Type B pancreatic cell (in vitro differentiated cells): ENCODE results near the gene DOCK10. TPM values are rescaled to one million over a fixed set of nuclear protein-coding genes. Genes with fewer than 3 reads are reported as not detected.

Source experiments
- DNase-seq: peaks from one replicate; pipeline ENCODE4 v3.0.0; 2021; ENCODE audit warnings: mixed read lengths; ENCODE audit not compliant: unreplicated experiment; ENCODE audit errors: extremely low spot score
- H3K27ac Mint-ChIP-seq: 2 replicates; pipeline ENCODE4 v1.8.0; 2021; ENCODE audit warnings: mild to moderate bottlenecking, mixed read lengths
- H3K27me3 Mint-ChIP-seq: 2 replicates; pipeline ENCODE4 v1.8.0; 2021; ENCODE audit warnings: mixed read lengths
- H3K36me3 Mint-ChIP-seq: 2 replicates; pipeline ENCODE4 v1.8.0; 2021; ENCODE audit warnings: mixed read lengths
- H3K4me1 Mint-ChIP-seq: one replicate; pipeline ENCODE4 v1.8.0; 2021; ENCODE audit warnings: mixed read lengths; ENCODE audit not compliant: unreplicated experiment
- H3K4me3 Mint-ChIP-seq: 2 replicates; pipeline ENCODE4 v1.8.0; 2021; ENCODE audit warnings: mild to moderate bottlenecking, mixed read lengths
- H3K9me3 Mint-ChIP-seq: 2 replicates; pipeline ENCODE4 v1.8.0; 2021; ENCODE audit warnings: mixed read lengths
- CTCF ChIP-seq: fragments of 200-600 bp; sonication (generic); conservative IDR thresholded peaks from 2 replicates; pipeline ENCODE4 v1.5.0; 2021; ENCODE audit warnings: antibody characterized with exemption, mild to moderate bottlenecking
- total RNA-seq: library from RNA; stranded (reverse); gene quantifications from 2 replicates; pipeline ENCODE4 v1.2.1, GENCODE V29; 2021; ENCODE audit warnings: low replicate concordance

The DOCK10 gene
- total RNA-seq, 1 donor from 2014 or later, result 3.5 TPM

- no peak for TF ChIP-seq CTCF
- Mint-ChIP-seq H3K9me3 (no peaks in the 10 kb centered on the region), H3K4me1 (peaks cover 9% of the 10 kb centered on the region), H3K27me3 (peaks cover 7% of the 10 kb centered on the region), H3K4me3 (no peak overlapping the region), H3K27ac (no peak overlapping the region), H3K36me3 (no peaks in the 10 kb centered on the region)
- DNase-seq, result no peak
Observed at GRCh38 chr2:224951723-224952481, 90.4 kb downstream of the DOCK10 start.

GRCh38 chr2:224948859-224949258 lies 93.4 kb downstream of the DOCK10 start:
- Mint-ChIP-seq H3K4me3 (no peak overlapping the region), H3K36me3 (no peaks in the 10 kb centered on the region), H3K27ac (no peak overlapping the region), H3K9me3 (no peaks in the 10 kb centered on the region), H3K27me3 (peaks cover 19% of the 10 kb centered on the region), H3K4me1 (no peaks in the 10 kb centered on the region)
- no peak for TF ChIP-seq CTCF
- DNase-seq, result no peak

- Mint-ChIP-seq H3K9me3 (no peaks in the 10 kb centered on the region), H3K27ac (no peak overlapping the region), H3K27me3 (peaks cover 17% of the 10 kb centered on the region), H3K4me3 (no peak overlapping the region), H3K36me3 (no peaks in the 10 kb centered on the region), H3K4me1 (no peaks in the 10 kb centered on the region)
- DNase-seq, result no peak
- TF ChIP-seq CTCF, result no peak
Observed at GRCh38 chr2:224948005-224948404, 94.3 kb downstream of the DOCK10 start.

- Mint-ChIP-seq H3K4me3 (no peak overlapping the region), H3K36me3 (no peaks in the 10 kb centered on the region), H3K27me3 (peaks cover 17% of the 10 kb centered on the region)
Observed at GRCh38 chr2:224947566-224947965, 94.7 kb downstream of the DOCK10 start.

GRCh38 chr2:224946895-224947294 lies 95.4 kb downstream of the DOCK10 start:
- Mint-ChIP-seq H3K36me3 (no peaks in the 10 kb centered on the region), H3K9me3 (no peaks in the 10 kb centered on the region), H3K27ac (no peak overlapping the region), H3K27me3 (peaks cover 22% of the 10 kb centered on the region), H3K4me3 (no peak overlapping the region), H3K4me1 (peaks cover 5% of the 10 kb centered on the region)
- no peak for DNase-seq
- TF ChIP-seq CTCF, result no peak

More at GRCh38 chr2:224947566-224947965, 94.7 kb downstream of the DOCK10 start:
- Mint-ChIP-seq H3K4me1 (no peaks in the 10 kb centered on the region), H3K27ac (no peak overlapping the region), H3K9me3 (no peaks in the 10 kb centered on the region)
- TF ChIP-seq CTCF, result no peak
- no peak for DNase-seq
